ENCODE results near the gene UCP3. TPM values are rescaled to one million over a fixed set of nuclear protein-coding genes. Genes with fewer than 3 reads are reported as not detected.

UCP3 gene
- total RNA-seq, 2 experiments from 2014 or later: 2.4 to 3.2 TPM

GRCh38 chr11:73969991-73970800, 38.7 kb downstream of the UCP3 start:
- no peaks in the 10 kb centered on the region for H3K9me2 ChIP-seq (ENCODE audit: insufficient read depth, low read length)
- ChIA-PET POLR2A (interaction anchor here (0.7 to 3.3 kb wide), 3 partner anchors 8 to 25 kb away, joined by 3 to 18 read pairs (median 4); no protein-coding TSS in a partner anchor), CTCF (ENCODE audit: unreplicated experiment) (interaction anchor here (0.6 to 0.7 kb wide), 3 partner anchors 9 to 50 kb away, joined by 3 read pairs; no protein-coding TSS in a partner anchor)
- no TSS peak for BruUV-seq (replicated peaks)
- no peak overlapping the region for H3K4me2 ChIP-seq (ENCODE audit: low read length)
- DNase-seq (ENCODE audit: low spot score): peak; percentile 50
- peaks cover 26% of the 10 kb centered on the region for H3K36me3 ChIP-seq (ENCODE audit: insufficient read depth, low read length)
- intact Hi-C loops (cut with micrococcal nuclease; ENCODE audit: unreplicated experiment): no loop called here
- peaks cover 47% of the 10 kb centered on the region for H3K4me1 ChIP-seq (ENCODE audit: insufficient read depth, low read length, poor library complexity, severe bottlenecking)
- H3K79me2 ChIP-seq (ENCODE audit: insufficient read depth, low read depth, low read length): no peaks in the 10 kb centered on the region
- TF ChIP-seq CTCF (conservative IDR thresholded peaks at IDR 0.05; ENCODE audit: low read length) (no peak), EZH2phosphoT487 (IDR thresholded peaks at IDR 0.05; ENCODE audit: borderline replicate concordance, low read depth, low read length) (no peak)
- no peak overlapping the region for H3K4me3 ChIP-seq (ENCODE audit: low read depth, low read length, poor library complexity, severe bottlenecking)
- H3K9me3 ChIP-seq (ENCODE audit: low read length): no peaks in the 10 kb centered on the region
- peak overlapping the region; percentile 2 for H3K27ac ChIP-seq (ENCODE audit: low read depth, low read length, poor library complexity, severe bottlenecking)
- H2AFZ ChIP-seq (ENCODE audit: low read length): no peak overlapping the region
- no peaks in the 10 kb centered on the region for H4K20me1 ChIP-seq (ENCODE audit: insufficient read depth, low read length)

- BruUV-seq (replicated peaks): no TSS peak
- Histone ChIP-seq H3K4me3 (ENCODE audit: low read depth, low read length, poor library complexity, severe bottlenecking) (no peak overlapping the region), H3K36me3 (ENCODE audit: insufficient read depth, low read length) (peaks cover 15% of the 10 kb centered on the region), H3K27ac (ENCODE audit: low read depth, low read length, poor library complexity, severe bottlenecking) (no peak overlapping the region), H3K9me3 (ENCODE audit: low read length) (no peaks in the 10 kb centered on the region), H3K4me2 (ENCODE audit: low read length) (no peak overlapping the region), H2AFZ (ENCODE audit: low read length) (no peak overlapping the region), H3K79me2 (ENCODE audit: insufficient read depth, low read depth, low read length) (no peaks in the 10 kb centered on the region), H4K20me1 (ENCODE audit: insufficient read depth, low read length) (no peaks in the 10 kb centered on the region), H3K4me1 (ENCODE audit: insufficient read depth, low read length, poor library complexity, severe bottlenecking) (peaks cover 45% of the 10 kb centered on the region), H3K9me2 (ENCODE audit: insufficient read depth, low read length) (no peaks in the 10 kb centered on the region)
- ChIA-PET POLR2A (interaction anchor here (1.0 to 3.3 kb wide), 2 partner anchors 9 to 11 kb away, joined by 4 to 18 read pairs; no protein-coding TSS in a partner anchor), CTCF (ENCODE audit: unreplicated experiment) (no interaction called here)
- intact Hi-C loops (cut with micrococcal nuclease; ENCODE audit: unreplicated experiment): no loop called here
- TF ChIP-seq EZH2phosphoT487 (IDR thresholded peaks at IDR 0.05; ENCODE audit: borderline replicate concordance, low read depth, low read length) (no peak), CTCF (conservative IDR thresholded peaks at IDR 0.05; ENCODE audit: low read length) (no peak)
- no peak for DNase-seq (ENCODE audit: low spot score)
Observed at GRCh38 chr11:73969091-73969490, 39.8 kb downstream of the UCP3 start.
